Lower lobe of right lung (tissue), 2 donors: Measurements from ENCODE around the gene KCNAB2. TPM values are rescaled to one million over a fixed set of nuclear protein-coding genes. Genes with fewer than 3 reads are reported as not detected.

Experiments used
- ATAC-seq, 2 donors: fragments of 200-7000 bp; cut with Tn5 transposase; one replicate each; pipeline ENCODE4 v1.9.1; 2020 to 2022; ENCODE audit warnings: mild to moderate bottlenecking in 2 of 2, moderate library complexity in 2 of 2
- DNase-seq: peaks from one replicate; pipeline ENCODE4 v3.0.0-alpha.2; 2020
- H3K27ac ChIP-seq: fragments of 200-600 bp; one replicate; pipeline ENCODE4 v1.8.0; 2022
- H3K27me3 ChIP-seq: fragments of 200-600 bp; one replicate; pipeline ENCODE4 v1.8.0; 2022; ENCODE audit warnings: low read depth
- H3K36me3 ChIP-seq: fragments of 200-600 bp; one replicate; pipeline ENCODE4 v1.8.0; 2022; ENCODE audit warnings: mild to moderate bottlenecking
- H3K4me1 ChIP-seq: fragments of 200-600 bp; one replicate; pipeline ENCODE4 v1.8.0; 2022
- H3K4me3 ChIP-seq: fragments of 200-600 bp; one replicate; pipeline ENCODE4 v1.8.0; 2022; ENCODE audit warnings: mild to moderate bottlenecking
- H3K9me3 ChIP-seq: fragments of 200-600 bp; one replicate; pipeline ENCODE4 v1.8.0; 2022
- CTCF ChIP-seq: fragments of 200-600 bp; IDR thresholded peaks from one replicate; pipeline ENCODE4 v1.8.0; 2022; ENCODE audit warnings: antibody characterized with exemption, mild to moderate bottlenecking
- intact Hi-C: fragments of 100-400 bp; cut with DNase I; formaldehyde crosslinking; loops from one replicate; pipeline ENCODE4 v1.11.0; 2022
- total RNA-seq: library from RNA; stranded (reverse); fragmentation: NEBNext Ultra II Directional; extraction: Animal tissue kit (Norgen Biotek cat#: 25700); gene quantifications from one replicate; pipeline ENCODE4 v1.2.1, GENCODE V29; 2021
- donor health status: DM: no; HTN: yes; CAD: no; lungs with severe emphysema.

Gene KCNAB2
- total RNA-seq, 1 donor from 2014 or later, result 119 TPM

GRCh38 chr1:6124746-6125365 is 79.2 kb downstream of the KCNAB2 start:
- DNase-seq (peak; percentile 36), ATAC-seq (no peak)
- intact Hi-C loops, result no loop called here
- H3K4me1 ChIP-seq, result peaks cover 8% of the 10 kb centered on the region
- H3K27me3 ChIP-seq, result peaks cover 9% of the 10 kb centered on the region
- H3K36me3 ChIP-seq, result no peaks in the 10 kb centered on the region
- no peaks in the 10 kb centered on the region for H3K9me3 ChIP-seq
- TF ChIP-seq CTCF, result no peak
- H3K4me3 ChIP-seq, result no peak overlapping the region
- no peak overlapping the region for H3K27ac ChIP-seq

GRCh38 chr1:6125366-6125765 is 79.7 kb downstream of the KCNAB2 start:
- TF ChIP-seq CTCF, result no peak
- no peaks in the 10 kb centered on the region for H3K9me3 ChIP-seq
- H3K27ac ChIP-seq, result no peak overlapping the region
- DNase-seq (peak; percentile 24), ATAC-seq (no peak)
- no peak overlapping the region for H3K4me3 ChIP-seq
- intact Hi-C loops, result no loop called here
- peaks cover 8% of the 10 kb centered on the region for H3K4me1 ChIP-seq
- no peaks in the 10 kb centered on the region for H3K36me3 ChIP-seq
- H3K27me3 ChIP-seq, result peaks cover 9% of the 10 kb centered on the region

GRCh38 chr1:6126028-6126427 is 80.3 kb downstream of the KCNAB2 start:
- no peak overlapping the region for H3K4me3 ChIP-seq
- intact Hi-C loops, result no loop called here
- H3K9me3 ChIP-seq, result no peaks in the 10 kb centered on the region
- H3K4me1 ChIP-seq, result peaks cover 8% of the 10 kb centered on the region
- no peaks in the 10 kb centered on the region for H3K36me3 ChIP-seq
- ATAC-seq, result no peak
- peak; percentile 25 for DNase-seq
- no peak overlapping the region for H3K27ac ChIP-seq
- peaks cover 9% of the 10 kb centered on the region for H3K27me3 ChIP-seq
- no peak for TF ChIP-seq CTCF

- no peak for TF ChIP-seq CTCF
- ATAC-seq (no peak), DNase-seq (peak; percentile 29)
- Histone ChIP-seq H3K9me3 (no peaks in the 10 kb centered on the region), H3K36me3 (no peaks in the 10 kb centered on the region), H3K27ac (no peak overlapping the region), H3K4me3 (no peak overlapping the region), H3K4me1 (peaks cover 8% of the 10 kb centered on the region), H3K27me3 (peaks cover 9% of the 10 kb centered on the region)
- intact Hi-C loops, result no loop called here
These were observed 80.9 kb downstream of the KCNAB2 start for GRCh38 chr1:6126521-6127067.

- Histone ChIP-seq H3K36me3 (no peaks in the 10 kb centered on the region), H3K4me1 (peaks cover 8% of the 10 kb centered on the region), H3K4me3 (peak overlapping the region; percentile 19), H3K27me3 (peaks cover 9% of the 10 kb centered on the region), H3K27ac (no peak overlapping the region), H3K9me3 (no peaks in the 10 kb centered on the region)
- intact Hi-C loops, result no loop called here
- DNase-seq (peak; percentile 89), ATAC-seq (peak; percentile 94)
- TF ChIP-seq CTCF, result no peak
These were observed 82.0 kb downstream of the KCNAB2 start for GRCh38 chr1:6127587-6128163.
